ENCODE results near the gene JUNB.
"Not testable (repeated sequence)": the region's sequence is repeated elsewhere in the genome, so short reads cannot be mapped to it uniquely, and the experiment has no call there.

The JUNB gene

GRCh38 chr19:12802267-12803106 is 11.2 kb downstream of the JUNB start:
- in situ Hi-C loops (cut with MboI; ENCODE audit: low sequenced_read_pairs) = no loop called here

- in situ Hi-C loops (cut with MboI; ENCODE audit: low sequenced_read_pairs) = no loop called here
These were observed 12.8 kb downstream of the JUNB start for GRCh38 chr19:12804051-12804450.

GRCh38 chr19:12806242-12807081 is 15.2 kb downstream of the JUNB start, which contains the start of gene RNASEH2A:
Gene RNASEH2A (plus strand): TSS chr19:12806584. CDS start chr19:12806674, 90 bp downstream.
- in situ Hi-C loops (cut with MboI; ENCODE audit: low sequenced_read_pairs) = no loop called here

- in situ Hi-C loops (cut with MboI; ENCODE audit: low sequenced_read_pairs) = no loop called here
These were observed 23.8 kb downstream of the JUNB start for GRCh38 chr19:12815088-12815487.

DNA sequence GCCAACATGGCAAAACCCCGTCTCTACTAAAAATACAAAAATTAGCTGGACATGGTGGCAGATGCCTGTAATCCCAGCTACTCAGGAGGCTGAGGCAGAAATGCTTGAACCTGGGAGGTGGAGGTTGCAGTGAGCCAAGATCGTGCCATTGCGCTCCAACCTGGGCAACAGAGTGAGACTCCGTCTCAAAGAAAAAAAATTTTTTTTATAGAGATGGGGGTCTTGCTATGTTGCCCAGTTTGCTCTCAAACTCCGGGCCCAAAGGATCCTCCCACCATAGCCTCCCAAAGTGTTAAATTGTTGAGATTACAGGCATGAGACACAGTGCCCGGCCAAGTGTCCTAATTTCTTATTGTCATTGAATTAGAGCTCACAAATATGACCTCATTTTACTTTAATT is 25.9 kb downstream of the JUNB start:
- in situ Hi-C loops (cut with MboI; ENCODE audit: low sequenced_read_pairs) = not testable (repeated sequence)

- in situ Hi-C loops (cut with MboI; ENCODE audit: low sequenced_read_pairs) = not testable (repeated sequence)
These were observed 26.5 kb downstream of the JUNB start for GRCh38 chr19:12817810-12818209.

- in situ Hi-C loops (cut with MboI; ENCODE audit: low sequenced_read_pairs) = no loop called here
These were observed 30.5 kb downstream of the JUNB start for GRCh38 chr19:12821761-12822160.

- in situ Hi-C loops (cut with MboI; ENCODE audit: low sequenced_read_pairs) = no loop called here
These were observed 34.2 kb downstream of the JUNB start for GRCh38 chr19:12825254-12826131.

- in situ Hi-C loops (cut with MboI; ENCODE audit: low sequenced_read_pairs) = no loop called here
These were observed 37.2 kb downstream of the JUNB start for GRCh38 chr19:12828494-12828893.

GRCh38 chr19:12833418-12833737 is 42.1 kb downstream of the JUNB start:
- in situ Hi-C loops (cut with MboI; ENCODE audit: low sequenced_read_pairs) = no loop called here

DNA sequence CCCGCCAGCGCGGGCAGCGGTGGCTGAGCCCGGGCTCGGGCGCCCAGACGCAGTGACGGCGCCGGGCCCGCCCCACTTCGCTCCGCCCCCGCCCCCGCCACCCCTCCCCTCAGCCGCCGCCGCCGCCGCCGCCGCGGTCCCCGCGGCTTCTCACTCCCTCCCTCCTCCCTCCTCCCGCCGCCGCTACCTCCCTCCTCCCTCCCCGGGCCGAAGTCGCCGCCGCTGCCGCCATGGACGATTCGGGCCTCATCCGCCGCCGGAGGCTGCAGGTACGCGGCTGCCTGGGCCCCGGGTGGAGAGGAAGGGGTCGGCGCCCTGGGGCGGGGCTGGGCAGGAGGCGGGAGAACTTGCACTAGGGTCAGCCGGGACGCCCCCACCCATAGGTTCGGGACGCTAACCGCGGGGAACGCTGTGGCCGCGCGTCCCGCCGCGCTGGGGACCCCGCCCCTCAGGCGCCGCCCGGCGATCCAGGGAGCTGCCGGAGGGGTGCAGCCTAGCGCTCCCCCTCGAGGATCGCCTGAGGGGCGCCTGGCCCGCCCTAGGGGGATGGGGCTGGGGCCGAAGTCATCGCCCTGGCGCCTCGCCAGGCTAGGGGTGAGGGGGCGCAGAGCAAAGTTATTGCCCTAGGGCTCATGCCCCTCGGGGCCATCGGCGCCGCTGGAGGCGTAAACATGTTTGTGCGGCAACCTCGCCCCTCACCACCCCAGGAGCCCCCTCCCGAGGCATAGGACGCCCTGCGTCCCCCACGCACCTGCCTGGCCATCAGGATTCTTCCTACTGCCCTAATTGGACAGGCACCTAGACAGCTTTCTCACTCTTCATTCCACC is 42.7 kb downstream of the JUNB start:
- in situ Hi-C loops (cut with MboI; ENCODE audit: low sequenced_read_pairs) = no loop called here

GRCh38 chr19:12834566-12834943 is 43.3 kb downstream of the JUNB start, which contains the start of gene RTBDN:
Gene RTBDN (minus strand): TSS chr19:12834579. CDS start chr19:12829979, 4,600 bp downstream.
- in situ Hi-C loops (cut with MboI; ENCODE audit: low sequenced_read_pairs) = no loop called here

- in situ Hi-C loops (cut with MboI; ENCODE audit: low sequenced_read_pairs) = no loop called here
These were observed 43.9 kb downstream of the JUNB start for GRCh38 chr19:12834976-12835757.

- in situ Hi-C loops (cut with MboI; ENCODE audit: low sequenced_read_pairs) = no loop called here
These were observed 45.2 kb downstream of the JUNB start for GRCh38 chr19:12836529-12836863.

DNA sequence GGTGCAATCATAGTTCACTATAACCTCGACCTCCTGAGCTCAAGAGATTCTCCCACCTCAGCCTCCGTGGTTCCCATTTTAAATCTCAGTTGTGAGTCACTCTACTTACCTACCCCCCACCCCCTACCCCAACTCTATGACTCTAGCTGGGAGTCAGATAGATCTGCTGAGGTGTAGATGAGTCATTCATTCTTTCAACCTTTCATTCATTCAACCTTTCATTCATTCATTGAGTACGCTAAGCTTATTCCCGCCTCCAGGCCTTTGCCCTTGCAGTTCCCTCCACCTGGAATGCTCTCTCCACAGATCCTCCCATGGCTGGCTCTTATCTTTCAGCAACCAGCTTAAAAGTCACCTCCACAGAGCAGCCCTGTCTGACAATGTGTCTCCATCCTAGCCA is 45.9 kb downstream of the JUNB start:
- in situ Hi-C loops (cut with MboI; ENCODE audit: low sequenced_read_pairs) = no loop called here

DNA sequence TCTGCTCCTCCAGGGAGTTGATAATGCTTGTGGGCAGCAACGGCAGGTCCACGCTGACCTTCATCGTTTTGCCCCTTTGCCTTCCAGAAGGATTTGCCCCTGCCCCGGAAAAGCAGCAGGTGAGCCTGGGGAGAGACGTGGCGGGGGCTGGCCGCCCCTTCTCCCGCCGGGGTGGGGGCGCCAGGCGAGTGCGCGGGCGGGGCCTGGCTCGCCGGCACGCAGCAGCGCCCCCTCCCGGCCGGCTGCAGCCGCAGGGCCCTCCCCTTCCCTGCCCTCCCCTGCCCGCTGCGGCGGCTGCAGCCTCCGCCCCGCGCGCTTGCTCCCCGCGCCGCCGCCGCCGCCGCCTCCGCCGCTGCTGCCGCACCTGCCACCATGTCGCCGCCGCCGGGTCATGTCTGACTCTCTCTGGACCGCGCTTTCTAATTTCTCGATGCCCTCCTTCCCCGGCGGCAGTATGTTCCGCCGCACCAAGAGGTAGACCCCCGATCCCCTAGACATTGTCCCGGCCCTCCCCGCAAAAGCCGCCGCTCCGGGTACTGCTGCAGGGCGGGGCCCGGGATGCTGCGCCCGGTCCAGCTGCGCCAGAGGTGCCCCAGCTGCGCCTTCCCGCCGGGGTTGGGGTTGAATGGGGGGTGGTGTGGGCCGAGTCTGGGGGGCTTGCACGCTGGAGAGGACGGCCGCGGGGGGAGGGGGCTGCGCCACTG is 47.0 kb downstream of the JUNB start, which contains the start of gene MAST1:
MAST1 (plus strand) TSS at position 334 of the 704 bp plus-strand sequence; CDS start at position 392, 58 bp downstream.
- in situ Hi-C loops (cut with MboI; ENCODE audit: low sequenced_read_pairs) = no loop called here

- in situ Hi-C loops (cut with MboI; ENCODE audit: low sequenced_read_pairs) = no loop called here
These were observed 47.8 kb downstream of the JUNB start for GRCh38 chr19:12838886-12839756.
